CD1c-positive myeloid dendritic cell (primary cell): ENCODE measurements around the gene RAX.
"Not testable (repeated sequence)": the region's sequence is repeated elsewhere in the genome, so short reads cannot be mapped to it uniquely, and the experiment has no call there.

Experiments
- DNase-seq: peaks from one replicate; pipeline ENCODE4 v3.0.0-alpha.2; 2016; ENCODE audit errors: extremely low spot score

The RAX gene

DNA sequence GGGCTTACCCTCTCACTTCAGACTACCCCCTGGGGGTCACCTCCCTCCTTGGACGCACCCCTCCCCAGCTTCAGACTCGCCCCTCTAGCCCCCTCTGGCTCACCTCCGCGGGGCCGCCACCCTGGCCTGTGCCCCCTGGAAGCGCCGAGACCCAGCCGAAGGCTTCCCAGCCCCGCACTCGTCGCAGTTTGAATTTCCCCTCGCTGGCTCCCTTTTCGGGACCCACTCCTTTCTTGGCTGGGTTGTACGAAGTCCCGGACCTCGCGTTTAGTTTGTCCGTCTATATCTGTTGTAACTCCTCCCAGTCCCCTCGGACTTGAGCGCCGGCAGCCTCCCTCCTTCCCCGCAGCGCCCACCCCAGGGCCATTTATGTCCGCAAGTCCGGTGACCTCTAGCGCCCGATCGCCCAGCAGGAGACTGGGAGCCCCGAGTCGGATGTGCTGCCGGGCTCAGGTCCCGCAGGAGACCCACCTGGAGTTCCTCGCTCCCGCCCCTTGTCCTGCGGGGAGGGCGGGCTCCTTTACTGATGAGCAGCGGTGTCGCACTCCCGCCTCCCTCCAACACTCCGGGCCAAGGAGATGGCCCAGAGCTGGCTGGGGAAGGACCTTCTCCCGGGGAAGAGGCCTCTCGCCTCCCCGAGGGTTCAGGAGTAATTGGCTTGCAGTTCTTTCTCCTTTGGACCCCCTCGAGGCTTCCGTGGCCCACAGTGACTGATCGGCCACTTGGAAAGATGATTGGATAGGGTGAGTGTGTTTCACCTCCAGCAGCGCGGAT is 692 bp upstream of the RAX start:
- DNase-seq = no peak

DNA sequence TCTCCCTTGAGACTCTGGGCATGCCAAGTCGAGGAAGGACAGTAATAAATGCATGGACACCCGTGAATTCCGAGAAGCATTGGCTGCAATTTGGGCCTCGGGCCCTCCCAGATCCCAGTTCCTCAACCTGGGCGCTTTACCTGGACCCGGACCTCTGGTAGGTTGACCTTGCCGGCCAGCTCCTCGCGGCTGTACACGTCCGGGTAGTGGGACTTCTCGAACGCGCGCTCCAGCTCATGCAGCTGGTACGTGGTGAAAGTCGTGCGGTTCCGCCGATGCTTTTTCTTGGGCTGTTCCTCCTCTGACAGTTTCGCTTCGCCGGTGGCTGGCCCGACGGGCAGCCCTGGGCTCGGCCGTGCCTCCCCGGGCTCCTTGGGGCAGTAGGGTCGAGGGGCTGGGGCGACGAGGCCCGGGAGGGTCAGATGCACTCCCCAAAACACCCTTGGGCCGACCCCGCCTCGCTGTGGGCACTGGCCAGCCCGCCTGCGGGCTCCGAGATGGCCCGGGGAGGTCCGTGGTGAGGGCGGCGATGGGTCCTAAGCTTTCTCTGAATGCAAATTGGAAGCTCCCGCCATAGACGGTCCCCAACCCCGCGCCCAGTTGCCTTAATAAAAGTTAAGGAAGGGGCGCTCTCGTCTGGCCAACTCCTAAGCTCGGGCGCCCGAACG is 899 bp downstream of the RAX start:
- no peak for DNase-seq

DNA sequence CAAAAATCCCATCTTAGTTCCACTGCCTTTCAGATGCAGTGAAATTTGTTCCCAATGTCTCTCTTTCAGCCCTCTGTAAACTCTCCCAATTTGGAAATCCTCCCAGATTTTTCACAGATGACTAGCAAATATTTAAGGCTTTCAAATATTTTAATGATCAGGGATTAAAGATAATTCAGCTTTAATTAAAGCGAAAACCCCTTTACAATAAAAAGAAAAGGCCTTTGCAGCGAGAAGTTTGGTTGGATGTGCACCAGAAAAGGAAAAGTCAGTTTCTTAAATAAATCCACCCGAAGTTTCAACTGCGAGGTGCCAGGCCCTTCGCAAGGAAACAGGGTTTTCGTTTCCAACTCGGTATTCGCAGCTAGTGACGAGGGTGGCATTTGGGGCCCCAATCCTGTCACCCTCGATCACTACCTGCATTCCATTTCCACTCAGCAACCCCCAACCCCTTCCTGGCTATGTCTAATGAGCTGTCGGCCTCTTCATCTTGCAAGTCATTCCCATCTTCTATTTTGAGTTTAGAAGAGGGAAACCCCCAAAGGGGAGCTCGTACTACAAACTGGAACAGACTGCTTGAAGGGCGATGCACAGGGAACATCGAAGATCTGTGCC is 1.5 kb downstream of the RAX start:
- DNase-seq = no peak

DNA sequence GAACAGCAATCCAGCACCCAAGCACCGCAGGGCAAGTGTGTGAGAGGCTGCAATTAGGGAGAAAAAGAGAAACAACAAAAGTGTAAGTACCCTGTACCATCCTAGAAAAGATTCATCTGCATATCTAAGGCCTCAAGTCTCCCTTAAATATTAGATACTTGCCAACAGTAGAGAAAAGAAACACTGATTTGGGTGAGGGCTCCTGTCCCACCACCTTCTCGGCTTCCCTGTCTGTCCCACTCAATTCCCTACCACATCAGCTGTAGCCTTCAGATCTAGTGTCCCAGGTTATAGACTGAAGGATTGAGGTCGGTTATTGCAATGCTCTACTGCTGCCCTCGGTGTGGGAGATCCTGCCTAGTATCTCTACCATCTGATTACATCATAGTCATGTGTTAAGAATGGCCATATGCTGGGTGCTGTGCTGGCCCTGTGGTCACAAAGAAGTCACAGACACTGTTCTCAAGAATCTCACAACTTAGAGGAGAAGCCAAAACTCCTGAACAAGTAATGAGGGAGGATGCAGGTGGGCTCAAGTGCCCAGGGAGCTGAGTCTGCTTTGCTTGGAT is 2.5 kb downstream of the RAX start:
- DNase-seq = no peak

DNA sequence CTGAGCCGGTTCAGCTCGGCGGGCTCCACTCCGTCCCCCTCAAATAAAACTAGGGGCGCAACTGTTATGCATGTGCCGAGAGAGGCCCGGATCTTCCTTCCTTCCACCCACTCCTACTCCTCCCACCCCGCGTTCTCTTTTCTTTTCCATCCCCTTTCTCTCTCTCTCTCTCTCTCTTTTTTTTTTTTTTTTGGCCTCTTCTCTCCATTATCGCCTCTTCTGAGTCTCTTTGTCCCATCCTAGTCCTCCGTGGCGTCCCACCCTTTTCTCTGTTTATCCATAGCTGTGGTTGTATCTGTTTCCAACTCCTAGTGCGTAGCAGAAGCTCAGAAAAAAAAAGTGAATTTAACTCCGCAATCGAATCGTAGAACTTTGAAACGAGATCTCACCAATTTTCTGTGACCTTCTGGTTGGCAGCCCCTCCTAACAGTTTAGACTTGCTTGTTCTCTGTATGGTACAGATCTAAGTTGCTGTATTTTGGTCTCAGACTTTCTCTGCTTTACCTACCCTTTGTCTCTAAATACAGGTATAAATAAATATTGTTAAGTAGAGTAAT is 3.6 kb downstream of the RAX start:
- DNase-seq = no peak

DNA sequence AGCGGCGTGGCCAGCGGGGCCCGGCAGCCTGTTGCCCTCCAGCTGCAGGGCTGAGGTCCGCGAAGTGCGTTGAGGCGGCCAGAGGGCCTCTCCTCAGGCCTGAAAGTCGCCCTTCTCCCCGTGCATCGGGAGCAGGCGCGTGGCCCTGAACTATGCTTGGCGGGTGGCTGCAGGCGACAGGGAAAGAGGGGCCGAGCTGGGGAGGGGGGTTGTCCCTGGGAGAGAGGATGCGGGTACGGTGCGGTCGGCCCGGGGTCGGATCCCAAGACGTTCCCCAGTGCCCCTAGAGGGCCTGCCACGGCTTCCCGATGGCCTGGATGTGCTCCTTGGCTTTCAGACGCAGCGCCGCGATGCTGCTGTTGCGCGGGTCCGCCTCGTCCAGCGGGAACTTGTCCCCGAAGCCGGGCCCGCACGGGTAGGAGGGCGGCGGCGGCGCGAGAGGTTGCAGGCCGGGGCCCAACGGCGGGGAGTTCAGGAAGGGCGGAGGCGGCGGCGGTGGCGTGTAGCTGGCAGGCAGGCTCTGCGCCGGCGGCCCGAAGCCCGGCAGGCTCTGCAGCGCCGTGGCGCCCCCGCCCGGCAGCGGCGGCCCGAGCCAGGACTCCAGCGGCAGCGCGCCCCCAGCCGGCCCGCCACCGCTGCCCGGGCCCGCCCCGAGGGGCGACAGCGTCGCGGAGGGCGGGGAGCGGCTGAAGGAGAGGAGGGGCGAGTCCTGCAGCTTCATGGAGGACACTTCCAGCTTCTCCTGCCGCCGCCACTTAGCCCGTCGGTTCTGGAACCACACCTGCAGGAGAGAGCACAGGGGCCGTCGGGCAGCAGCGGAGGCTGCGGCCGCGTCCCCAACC is 4.3 kb downstream of the RAX start:
- DNase-seq = peak; percentile 20

DNA sequence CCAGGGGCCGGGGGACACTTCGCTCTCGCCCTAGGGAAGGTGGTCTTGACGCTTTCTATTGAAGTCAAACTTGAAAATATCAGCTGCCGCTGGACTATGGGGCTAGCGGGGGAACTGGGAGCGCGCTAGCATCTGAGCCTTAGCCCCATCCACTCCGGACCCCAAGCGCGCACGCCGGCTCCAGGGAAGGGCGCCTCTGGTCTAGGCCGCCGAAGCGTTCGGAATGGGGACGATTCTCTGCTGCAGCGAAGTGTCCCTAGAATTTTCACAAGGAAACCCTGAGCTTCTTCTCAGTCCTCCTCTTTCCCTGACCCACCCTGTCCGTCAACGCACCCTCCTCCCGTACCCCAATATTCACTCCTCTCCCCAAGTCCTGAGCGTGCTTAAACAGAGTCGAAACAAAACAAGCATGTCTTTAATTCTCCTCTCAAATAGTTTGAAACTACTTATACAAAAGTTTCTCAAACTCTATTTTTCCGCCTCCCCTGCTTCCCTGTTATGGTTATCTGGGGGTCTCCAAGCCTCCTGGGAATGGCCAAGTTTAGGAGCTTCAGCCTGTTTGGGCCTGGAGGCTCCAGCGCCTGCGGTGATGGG is 5.0 kb downstream of the RAX start:
- DNase-seq = no peak

DNA sequence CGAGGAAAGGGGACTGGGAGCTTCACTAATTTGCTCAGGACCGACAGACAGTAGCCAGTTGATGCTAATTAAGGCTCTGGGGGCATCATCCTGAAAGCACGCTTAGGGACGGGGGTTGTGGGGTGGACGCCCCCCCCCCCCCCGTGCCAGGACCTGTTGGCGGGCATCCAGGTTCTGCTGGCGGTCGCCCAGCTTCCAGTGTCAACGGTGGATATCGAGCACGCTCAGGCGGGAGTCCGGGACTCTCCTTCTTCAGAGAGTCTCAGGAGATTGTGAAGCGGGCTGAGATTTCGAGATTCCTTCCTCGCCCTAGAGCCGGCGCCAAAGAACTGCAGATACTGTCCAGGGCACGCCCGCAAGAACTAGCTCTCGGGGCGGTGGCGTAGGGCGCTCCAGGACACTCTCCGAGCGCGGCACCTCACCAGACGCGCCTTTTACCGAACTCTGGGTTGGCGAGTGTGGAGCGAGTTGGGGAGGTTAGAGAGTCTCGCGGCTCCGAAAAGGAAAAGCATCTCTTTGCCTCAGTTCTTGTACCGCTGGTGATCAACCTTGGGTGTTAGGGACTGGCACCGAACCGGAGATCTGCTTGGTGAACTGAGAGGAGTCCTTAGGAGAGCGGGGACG is 5.6 kb downstream of the RAX start:
- no peak for DNase-seq

DNA sequence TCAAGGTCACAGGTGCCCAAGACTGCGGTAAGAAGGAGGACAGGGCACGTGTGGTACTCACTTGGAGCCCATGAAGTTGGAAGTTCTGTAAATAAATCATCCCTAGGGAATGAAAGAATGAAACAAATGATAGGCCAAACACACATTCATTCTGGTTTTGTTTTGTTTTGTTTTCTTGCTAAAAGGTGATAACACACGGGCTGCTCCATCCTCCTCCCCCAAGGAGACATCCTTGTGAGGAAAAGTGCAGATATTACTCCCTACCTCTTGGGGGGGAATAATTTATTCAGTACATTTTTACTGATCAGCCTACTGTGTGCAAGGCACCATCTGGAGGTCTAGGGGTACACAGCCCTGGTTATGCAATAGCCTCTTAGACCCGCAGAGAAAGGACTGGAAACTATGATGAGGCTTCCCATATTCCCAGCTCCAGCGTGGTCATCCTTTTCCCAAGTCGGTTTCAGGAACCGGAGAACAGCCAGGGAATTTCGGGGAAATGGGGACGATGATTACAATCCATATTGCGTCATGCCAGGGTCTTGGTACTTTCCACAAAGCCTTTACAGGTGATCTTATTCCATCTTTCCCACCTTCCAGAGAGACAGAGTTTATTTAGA is 6.3 kb downstream of the RAX start:
- no peak for DNase-seq

DNA sequence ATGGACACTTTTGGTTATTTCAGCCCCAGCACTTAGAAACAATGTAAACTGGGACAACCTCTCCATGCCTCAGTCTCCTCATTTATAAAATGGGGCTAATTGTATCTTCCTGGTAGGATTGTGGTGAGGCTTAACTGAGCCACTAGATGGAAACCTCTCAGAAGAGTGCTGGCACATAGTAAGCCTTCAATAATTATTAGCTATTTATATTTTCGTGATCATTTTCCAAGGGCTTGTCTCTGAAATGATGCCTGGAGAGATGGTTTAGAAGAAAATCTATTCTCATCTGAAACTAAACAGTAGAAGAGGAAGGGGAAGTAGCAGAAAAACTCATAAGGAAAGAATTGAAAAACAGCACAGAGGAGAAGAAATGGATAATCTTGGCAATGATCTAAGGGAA is 6.8 kb downstream of the RAX start:
- DNase-seq = no peak

DNA sequence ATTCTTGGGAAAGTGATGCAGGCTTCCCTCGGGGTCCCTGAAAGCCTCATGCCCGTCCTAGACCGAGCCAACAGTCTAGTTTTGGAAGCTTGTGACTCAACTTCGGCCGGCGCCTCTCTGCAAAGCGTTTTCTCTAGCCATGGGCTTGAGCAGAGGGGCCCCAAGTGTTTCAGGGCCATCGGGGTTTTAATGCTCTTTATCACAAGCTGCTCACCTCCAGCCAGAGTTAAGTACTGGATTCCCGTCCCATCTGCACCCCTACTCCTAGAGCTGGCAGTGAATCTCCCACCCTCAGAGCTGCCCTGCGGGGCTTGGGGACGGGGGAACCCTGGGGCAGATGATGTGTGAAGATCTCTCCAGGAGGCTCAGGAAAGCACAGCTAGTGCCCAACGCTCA is 7.3 kb downstream of the RAX start:
- DNase-seq = no peak

DNA sequence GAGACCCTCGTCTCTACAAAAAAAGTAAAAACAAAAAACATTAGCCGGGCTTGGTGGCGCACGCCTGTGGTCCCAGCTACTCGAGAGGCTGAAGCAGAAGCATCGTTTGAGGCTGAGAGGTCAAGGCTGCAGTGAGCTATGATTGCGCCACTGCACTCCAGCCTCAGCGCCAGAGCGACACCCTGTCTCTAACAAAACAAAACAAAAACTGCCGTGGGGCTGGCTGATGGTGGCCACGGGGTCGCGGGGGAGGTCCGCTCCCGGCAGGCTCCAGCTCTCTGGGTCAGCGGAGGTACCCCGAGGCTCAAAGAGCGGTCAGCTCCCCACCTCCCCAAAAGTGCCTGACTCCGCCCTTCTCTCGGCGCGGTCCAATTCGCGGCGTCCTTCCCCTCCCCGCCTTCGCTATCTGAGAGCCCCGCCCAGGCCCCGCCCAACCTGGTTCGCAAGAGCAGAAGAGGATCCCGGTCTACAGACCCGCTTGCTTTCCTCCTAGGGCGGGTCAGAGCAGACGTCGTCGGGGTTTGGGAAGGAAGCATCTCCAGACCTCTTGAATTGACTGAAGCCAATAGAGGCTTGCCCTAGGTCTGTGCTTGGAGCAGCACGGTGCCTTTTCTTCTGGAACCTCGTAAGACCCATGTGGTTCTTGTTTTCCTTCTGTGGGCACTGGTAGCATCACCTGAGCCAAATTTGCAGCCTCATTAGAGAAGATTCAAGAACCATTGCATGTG is 7.8 kb downstream of the RAX start:
- DNase-seq = peak; percentile 11

DNA sequence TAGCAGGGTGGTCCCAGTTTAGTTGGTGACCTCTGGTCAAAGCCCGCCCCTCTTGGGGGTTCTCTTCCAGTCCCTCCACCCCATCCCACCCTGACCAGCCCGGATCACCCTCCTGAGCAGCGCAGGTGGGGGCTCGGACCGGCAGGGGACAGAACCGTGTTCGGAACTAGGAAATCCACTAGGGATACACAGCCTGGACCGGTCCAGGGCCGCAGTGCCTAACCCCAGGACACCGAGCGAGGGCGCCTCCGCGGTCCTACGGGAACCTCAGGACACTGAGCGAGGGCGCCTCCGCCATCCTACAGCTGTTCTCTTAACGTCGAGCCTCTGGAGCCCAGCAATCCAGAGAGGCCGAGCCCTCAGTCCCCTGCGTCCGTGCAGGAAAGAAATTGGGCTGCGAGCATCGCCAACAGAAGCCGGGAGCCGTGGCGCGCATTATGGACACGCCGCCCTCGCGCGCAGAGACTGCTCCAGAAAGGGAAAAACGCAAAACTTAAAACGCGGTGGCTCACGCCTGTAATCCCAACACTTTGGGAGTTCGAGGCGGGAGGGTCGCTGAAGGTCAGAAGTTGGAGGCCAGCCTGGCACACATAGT is 8.5 kb downstream of the RAX start:
- no peak for DNase-seq

DNA sequence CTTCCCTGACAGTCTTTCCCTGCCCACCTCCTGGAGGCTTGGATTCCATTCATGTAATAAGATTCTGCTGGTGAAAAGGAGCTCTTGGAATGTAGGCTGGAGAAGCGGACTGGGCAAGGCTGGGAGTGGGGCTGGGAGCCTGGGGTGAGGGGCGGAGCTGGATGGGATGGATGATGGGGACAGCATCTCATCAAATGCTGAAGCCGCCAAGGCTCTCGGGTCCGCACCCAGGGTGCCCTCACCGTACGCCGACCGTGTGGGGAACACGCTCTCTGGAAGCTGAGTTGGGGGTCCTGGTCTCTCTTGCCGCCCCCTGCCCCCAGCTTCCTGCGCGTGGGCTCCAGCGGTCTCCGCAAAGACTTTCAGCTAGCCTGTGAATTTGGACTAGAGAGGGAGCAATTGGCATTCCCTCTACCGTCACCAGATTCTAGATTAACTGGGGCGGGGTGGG is 9.1 kb downstream of the RAX start:
- DNase-seq = no peak

DNA sequence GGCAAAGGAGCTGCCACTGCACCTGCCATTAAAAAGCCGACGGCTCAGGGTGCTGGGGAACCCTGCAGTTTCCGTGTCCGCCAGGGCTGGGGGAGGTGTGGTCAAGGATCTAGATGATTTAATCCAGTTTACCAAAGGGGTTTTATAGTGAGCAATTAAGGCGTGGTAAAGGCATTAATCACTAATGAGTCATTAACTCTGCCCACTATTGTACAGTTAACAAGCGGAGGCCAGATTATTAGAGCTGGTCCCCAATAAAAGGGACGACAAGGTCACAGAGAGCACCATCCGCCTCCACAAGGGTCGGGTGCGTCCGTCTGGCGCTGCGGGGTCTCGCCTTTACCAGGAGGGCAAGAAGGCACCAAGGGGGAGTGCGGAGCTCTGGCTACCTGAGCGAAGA is 9.6 kb downstream of the RAX start:
- DNase-seq = no peak

DNA sequence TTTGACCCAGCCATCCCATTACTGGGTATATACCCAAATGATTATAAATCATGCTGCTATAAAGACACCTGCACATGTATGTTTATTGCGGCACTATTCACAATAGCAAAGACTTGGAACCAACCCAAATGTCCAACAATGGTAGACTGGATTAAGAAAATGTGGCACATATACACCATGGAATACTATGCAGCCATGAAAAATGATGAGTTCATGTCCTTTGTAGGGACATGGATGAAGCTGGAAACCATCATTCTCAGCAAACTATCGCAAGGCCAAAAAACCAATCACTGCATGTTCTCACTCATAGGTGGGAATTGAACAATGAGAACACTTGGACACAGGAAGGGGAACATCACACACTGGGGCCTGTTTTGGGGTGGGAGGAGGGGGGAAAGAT is 11.0 kb downstream of the RAX start:
- not testable (repeated sequence) for DNase-seq

DNA sequence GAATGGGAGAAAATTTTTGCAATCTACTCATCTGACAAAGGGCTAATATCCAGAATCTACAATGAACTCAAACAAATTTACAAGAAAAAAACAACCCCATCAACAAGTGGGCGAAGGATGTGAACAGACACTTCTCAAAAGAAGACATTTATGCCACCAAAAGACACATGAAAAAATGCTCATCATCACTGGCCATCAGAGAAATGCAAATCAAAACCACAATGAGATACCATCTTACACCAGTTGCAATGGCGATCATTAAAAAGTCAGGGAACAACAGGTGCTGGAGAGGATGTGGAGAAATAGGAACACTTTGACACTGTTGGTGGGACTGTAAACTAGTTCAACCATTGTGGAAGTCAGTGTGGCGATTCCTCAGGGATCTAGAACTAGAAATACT is 11.4 kb downstream of the RAX start:
- not testable (repeated sequence) for DNase-seq

DNA sequence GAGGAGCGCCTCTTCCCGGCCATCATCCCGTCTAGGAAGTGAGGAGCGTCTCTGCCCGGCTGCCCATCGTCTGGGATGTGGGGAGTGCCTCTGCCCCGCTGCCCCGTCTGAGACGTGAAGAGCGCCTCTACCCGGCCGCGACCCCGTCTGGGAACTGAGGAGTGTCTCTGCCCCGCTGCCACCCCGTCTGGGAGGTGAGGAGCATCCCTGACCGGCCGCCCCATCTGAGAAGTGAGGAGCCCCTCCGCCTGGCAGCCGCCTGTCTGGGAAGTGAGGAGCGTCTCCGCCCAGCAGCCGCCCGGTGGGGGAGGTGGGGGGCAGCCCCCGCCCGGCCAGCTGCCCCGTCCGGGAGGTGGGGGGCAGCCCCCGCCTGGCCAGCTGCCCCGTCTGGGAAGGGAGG is 17.8 kb downstream of the RAX start:
- not testable (repeated sequence) for DNase-seq

DNA sequence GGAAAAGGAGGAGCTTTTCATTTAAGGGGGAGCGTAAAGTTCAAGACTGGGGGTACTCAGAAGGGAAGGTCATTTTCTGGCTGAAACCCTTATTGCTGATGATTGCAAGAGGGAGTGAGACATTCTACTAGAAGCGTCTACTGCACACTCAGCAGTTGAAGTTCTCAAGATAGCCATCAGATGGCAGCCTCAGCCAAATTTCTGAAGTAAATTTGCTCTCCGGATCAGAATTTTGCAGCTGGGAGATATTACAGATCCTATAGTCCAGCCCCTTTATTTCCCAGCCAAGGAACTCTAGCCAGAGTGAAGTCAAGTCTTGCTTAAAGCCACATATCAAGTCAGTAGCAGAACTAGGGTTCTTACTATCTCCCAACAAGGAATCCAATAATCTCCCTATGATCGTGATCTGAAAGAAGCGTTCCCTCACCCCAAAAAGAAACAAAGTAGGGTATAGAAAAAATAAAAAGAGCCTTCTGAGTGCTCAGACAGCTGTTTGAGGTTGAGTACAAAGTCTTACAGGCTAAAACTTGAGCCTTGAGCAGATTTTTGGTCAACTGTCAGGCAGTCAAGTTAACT is 24.0 kb downstream of the RAX start:
- peak; percentile 36 for DNase-seq
